ENCODE data around the gene UNC13D. TPM values are rescaled to one million over a fixed set of nuclear protein-coding genes. Genes with fewer than 3 reads are reported as not detected.

UNC13D gene
- total and polyA plus RNA-seq, 9 of the 15 experiments (the other 6 are each of a cell fraction or from before 2014, with no cell fraction given), result 0.86 to 244 (median 69.2) TPM

DNA sequence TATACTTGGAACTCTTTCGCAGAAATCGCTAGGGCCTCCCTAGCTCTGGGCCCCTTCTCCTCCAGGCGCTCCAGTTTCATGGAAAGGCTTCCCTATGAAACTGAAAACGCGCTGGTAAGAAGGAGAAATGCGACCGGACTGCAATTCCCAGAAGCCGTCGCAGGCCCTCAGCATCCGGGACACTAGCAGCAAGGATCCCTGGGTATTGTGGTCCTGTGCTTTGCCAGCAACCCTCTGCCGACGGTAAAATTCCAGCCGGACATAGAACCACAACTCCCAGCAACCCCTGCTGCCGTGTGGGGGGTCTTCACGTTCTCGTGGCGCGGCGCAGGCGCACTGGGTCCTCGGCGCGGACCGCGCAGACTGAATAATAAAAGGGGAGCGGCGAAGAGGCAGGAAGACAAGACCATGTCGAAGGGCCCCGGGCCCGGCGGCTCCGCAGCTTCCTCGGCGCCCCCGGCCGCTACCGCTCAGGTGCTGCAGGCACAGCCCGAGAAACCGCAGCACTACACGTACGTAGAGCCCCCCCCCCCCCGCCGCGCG is 59.7 kb downstream of the UNC13D start, which contains the start of gene UNK (continued):
- TF ChIP-seq ARID1B (IDR thresholded peaks at IDR 0.05) (no peak), PRPF4 (IDR thresholded peaks at IDR 0.05; ENCODE audit: insufficient read depth, low read depth, low read length, poor library complexity, severe bottlenecking) (no peak), ARHGAP35 (IDR thresholded peaks at IDR 0.05; ENCODE audit: partially characterized antibody) (no peak), JUN (IDR thresholded peaks at IDR 0.05; ENCODE audit: borderline replicate concordance, low read depth, low read length) (no peak), JUN (CRISPR knock-in tag; IDR thresholded peaks at IDR 0.05; ENCODE audit: borderline replicate concordance) (peak; percentile 20; the same call in 1 of the 2 replicates), STAT5B (CRISPR knock-in tag; IDR thresholded peaks at IDR 0.05) (no peak), MECOM (CRISPR knock-in tag; IDR thresholded peaks at IDR 0.05) (no peak), SMARCE1 (IDR thresholded peaks at IDR 0.05) (no peak), KDM5B (IDR thresholded peaks at IDR 0.05; ENCODE audit: insufficient replicate concordance, low read depth, low read length) (no peak), ELF4 (CRISPR knock-in tag; IDR thresholded peaks at IDR 0.05) (no peak), POLR2H (tag; IDR thresholded peaks at IDR 0.05; ENCODE audit: low read depth) (peak; percentile 19; the same call in 1 of the 2 replicates), HMG20B (CRISPR knock-in tag; IDR thresholded peaks at IDR 0.05) (no peak), ZNF561 (CRISPR knock-in tag; conservative IDR thresholded peaks at IDR 0.05) (no peak), EWSR1 (IDR thresholded peaks at IDR 0.05; ENCODE audit: borderline replicate concordance, low read depth, partially characterized antibody) (no peak), MEF2A (IDR thresholded peaks at IDR 0.05; ENCODE audit: control insufficient read depth, low read depth, low read length) (no peak), MBD1 (CRISPR knock-in tag; IDR thresholded peaks at IDR 0.05) (no peak), ZBTB5 (IDR thresholded peaks at IDR 0.05) (no peak), SMAD3 (CRISPR knock-in tag; conservative IDR thresholded peaks at IDR 0.05) (peak; percentile 88; the same call in 1 of the 2 replicates), TSC22D4 (tag; IDR thresholded peaks at IDR 0.05) (no peak)
- TF ChIP-seq, protein P1, sequence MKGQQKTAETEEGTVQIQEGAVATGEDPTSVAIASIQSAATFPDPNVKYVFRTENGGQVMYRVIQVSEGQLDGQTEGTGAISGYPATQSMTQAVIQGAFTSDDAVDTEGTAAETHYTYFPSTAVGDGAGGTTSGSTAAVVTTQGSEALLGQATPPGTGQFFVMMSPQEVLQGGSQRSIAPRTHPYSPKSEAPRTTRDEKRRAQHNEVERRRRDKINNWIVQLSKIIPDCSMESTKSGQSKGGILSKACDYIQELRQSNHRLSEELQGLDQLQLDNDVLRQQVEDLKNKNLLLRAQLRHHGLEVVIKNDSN (CRISPR knock-in tag; IDR thresholded peaks at IDR 0.05), result no peak
- TF ChIP-seq, protein P2, sequence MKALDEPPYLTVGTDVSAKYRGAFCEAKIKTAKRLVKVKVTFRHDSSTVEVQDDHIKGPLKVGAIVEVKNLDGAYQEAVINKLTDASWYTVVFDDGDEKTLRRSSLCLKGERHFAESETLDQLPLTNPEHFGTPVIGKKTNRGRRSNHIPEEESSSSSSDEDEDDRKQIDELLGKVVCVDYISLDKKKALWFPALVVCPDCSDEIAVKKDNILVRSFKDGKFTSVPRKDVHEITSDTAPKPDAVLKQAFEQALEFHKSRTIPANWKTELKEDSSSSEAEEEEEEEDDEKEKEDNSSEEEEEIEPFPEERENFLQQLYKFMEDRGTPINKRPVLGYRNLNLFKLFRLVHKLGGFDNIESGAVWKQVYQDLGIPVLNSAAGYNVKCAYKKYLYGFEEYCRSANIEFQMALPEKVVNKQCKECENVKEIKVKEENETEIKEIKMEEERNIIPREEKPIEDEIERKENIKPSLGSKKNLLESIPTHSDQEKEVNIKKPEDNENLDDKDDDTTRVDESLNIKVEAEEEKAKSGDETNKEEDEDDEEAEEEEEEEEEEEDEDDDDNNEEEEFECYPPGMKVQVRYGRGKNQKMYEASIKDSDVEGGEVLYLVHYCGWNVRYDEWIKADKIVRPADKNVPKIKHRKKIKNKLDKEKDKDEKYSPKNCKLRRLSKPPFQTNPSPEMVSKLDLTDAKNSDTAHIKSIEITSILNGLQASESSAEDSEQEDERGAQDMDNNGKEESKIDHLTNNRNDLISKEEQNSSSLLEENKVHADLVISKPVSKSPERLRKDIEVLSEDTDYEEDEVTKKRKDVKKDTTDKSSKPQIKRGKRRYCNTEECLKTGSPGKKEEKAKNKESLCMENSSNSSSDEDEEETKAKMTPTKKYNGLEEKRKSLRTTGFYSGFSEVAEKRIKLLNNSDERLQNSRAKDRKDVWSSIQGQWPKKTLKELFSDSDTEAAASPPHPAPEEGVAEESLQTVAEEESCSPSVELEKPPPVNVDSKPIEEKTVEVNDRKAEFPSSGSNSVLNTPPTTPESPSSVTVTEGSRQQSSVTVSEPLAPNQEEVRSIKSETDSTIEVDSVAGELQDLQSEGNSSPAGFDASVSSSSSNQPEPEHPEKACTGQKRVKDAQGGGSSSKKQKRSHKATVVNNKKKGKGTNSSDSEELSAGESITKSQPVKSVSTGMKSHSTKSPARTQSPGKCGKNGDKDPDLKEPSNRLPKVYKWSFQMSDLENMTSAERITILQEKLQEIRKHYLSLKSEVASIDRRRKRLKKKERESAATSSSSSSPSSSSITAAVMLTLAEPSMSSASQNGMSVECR (CRISPR knock-in tag; IDR thresholded peaks at IDR 0.05), result no peak
